ENCODE results near the gene OXA1L. TPM values are rescaled to one million over a fixed set of nuclear protein-coding genes. Genes with fewer than 3 reads are reported as not detected.

The OXA1L gene
- total and polyA plus RNA-seq, 2 of the 13 experiments (the other 11 are each of a cell fraction or from before 2014, with no cell fraction given) = 230 to 589 TPM

DNA sequence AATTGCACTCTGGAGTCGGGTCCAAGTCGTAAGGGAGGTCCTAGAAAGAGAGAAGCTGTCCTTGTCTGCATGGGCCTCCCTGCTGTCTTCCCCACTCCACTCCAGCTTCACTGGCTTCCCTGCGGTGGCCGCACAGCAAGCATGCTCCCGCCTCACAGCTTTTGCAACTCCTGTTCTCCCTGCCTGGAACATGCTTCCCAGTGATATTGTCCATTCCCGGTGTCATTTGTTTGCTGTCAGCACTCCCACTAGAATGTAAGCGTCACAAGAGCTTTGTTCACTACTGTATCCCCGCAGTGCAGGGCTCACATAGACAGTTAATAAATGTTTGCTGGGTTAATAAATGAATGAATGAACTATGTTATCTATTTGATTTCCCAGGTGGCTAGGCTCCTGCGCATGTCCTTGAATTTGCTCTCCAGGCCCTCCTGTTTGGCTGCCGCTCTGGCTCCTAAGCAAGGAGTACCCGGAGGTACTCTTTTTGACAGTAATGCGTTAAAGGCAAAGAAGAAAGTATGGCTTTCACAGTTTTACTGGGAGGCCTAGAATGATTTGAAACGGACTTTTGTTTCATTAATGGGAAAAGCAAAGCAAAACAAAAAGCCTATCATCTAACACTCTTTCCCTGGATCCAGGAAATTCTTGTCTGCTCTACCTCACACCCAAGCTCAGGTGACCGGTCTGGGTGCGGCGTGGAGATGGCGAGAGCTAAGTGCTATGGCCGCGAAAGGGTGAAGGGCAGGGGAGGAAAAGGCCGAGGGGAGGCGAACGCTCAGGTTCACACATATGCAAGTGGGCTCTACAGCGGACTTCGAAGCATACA, 54.9 kb downstream of the OXA1L start (continued):
- TF ChIP-seq, protein P1, sequence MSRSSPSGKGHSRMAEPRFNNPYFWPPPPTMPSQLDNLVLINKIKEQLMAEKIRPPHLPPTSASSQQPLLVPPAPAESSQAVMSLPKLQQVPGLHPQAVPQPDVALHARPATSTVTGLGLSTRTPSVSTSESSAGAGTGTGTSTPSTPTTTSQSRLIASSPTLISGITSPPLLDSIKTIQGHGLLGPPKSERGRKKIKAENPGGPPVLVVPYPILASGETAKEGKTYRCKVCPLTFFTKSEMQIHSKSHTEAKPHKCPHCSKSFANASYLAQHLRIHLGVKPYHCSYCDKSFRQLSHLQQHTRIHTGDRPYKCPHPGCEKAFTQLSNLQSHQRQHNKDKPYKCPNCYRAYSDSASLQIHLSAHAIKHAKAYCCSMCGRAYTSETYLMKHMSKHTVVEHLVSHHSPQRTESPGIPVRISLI (CRISPR knock-in tag; IDR thresholded peaks at IDR 0.05; ENCODE audit: borderline replicate concordance) = no peak; the same call in 1 of the 2 replicates
- peak; percentile 97 for TF ChIP-seq DNMT3B (CRISPR knock-in tag; conservative IDR thresholded peaks at IDR 0.05)
- peak; percentile 77; the same call in 1 of the 2 replicates for TF ChIP-seq ZNF878 (CRISPR knock-in tag; IDR thresholded peaks at IDR 0.05)
- TF ChIP-seq MED8 (CRISPR knock-in tag; IDR thresholded peaks at IDR 0.05; ENCODE audit: insufficient replicate concordance) = no peak
- TF ChIP-seq, protein P2, sequence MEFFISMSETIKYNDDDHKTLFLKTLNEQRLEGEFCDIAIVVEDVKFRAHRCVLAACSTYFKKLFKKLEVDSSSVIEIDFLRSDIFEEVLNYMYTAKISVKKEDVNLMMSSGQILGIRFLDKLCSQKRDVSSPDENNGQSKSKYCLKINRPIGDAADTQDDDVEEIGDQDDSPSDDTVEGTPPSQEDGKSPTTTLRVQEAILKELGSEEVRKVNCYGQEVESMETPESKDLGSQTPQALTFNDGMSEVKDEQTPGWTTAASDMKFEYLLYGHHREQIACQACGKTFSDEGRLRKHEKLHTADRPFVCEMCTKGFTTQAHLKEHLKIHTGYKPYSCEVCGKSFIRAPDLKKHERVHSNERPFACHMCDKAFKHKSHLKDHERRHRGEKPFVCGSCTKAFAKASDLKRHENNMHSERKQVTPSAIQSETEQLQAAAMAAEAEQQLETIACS (CRISPR knock-in tag; IDR thresholded peaks at IDR 0.05) = 0 out of 2 replicates have a peak, but pooled peaks have one; percentile 44
- TF ChIP-seq, protein P3, sequence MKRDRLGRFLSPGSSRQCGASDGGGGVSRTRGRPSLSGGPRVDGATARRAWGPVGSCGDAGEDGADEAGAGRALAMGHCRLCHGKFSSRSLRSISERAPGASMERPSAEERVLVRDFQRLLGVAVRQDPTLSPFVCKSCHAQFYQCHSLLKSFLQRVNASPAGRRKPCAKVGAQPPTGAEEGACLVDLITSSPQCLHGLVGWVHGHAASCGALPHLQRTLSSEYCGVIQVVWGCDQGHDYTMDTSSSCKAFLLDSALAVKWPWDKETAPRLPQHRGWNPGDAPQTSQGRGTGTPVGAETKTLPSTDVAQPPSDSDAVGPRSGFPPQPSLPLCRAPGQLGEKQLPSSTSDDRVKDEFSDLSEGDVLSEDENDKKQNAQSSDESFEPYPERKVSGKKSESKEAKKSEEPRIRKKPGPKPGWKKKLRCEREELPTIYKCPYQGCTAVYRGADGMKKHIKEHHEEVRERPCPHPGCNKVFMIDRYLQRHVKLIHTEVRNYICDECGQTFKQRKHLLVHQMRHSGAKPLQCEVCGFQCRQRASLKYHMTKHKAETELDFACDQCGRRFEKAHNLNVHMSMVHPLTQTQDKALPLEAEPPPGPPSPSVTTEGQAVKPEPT (CRISPR knock-in tag; IDR thresholded peaks at IDR 0.05; ENCODE audit: low read depth) = peak; percentile 96
- TF ChIP-seq ZNF136 (CRISPR knock-in tag; IDR thresholded peaks at IDR 0.05; ENCODE audit: low read depth) = no peak
- no peak for TF ChIP-seq SKI (IDR thresholded peaks at IDR 0.05; ENCODE audit: partially characterized antibody)
- TF ChIP-seq ZNF891 (CRISPR knock-in tag; IDR thresholded peaks at IDR 0.05) = peak; percentile 94; the same call in 1 of the 2 replicates
- TF ChIP-seq, protein P4, sequence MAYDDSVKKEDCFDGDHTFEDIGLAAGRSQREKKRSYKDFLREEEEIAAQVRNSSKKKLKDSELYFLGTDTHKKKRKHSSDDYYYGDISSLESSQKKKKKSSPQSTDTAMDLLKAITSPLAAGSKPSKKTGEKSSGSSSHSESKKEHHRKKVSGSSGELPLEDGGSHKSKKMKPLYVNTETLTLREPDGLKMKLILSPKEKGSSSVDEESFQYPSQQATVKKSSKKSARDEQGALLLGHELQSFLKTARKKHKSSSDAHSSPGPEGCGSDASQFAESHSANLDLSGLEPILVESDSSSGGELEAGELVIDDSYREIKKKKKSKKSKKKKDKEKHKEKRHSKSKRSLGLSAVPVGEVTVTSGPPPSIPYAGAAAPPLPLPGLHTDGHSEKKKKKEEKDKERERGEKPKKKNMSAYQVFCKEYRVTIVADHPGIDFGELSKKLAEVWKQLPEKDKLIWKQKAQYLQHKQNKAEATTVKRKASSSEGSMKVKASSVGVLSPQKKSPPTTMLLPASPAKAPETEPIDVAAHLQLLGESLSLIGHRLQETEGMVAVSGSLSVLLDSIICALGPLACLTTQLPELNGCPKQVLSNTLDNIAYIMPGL (CRISPR knock-in tag; IDR thresholded peaks at IDR 0.05; ENCODE audit: borderline replicate concordance in 1 of 2, low read depth in 1 of 2) = peak; percentile 71 to 89; a peak in 2 of 4 replicates
- peak; percentile 70; the same call in 1 of the 2 replicates for TF ChIP-seq KAT8 (CRISPR knock-in tag; IDR thresholded peaks at IDR 0.05)
- TF ChIP-seq XRCC5 (optimal IDR thresholded peaks at IDR 0.05; ENCODE audit: low read length) = no peak
- peak; percentile 73; the same call in 1 of the 2 replicates for TF ChIP-seq THAP11 (CRISPR knock-in tag; IDR thresholded peaks at IDR 0.05)
- TF ChIP-seq SOX5 (CRISPR knock-in tag; IDR thresholded peaks at IDR 0.05; ENCODE audit: borderline replicate concordance) = peak; percentile 79
- peak; percentile 35; the same call in 1 of the 2 replicates for TF ChIP-seq ZNF24 (IDR thresholded peaks at IDR 0.05)
- peak; percentile 95 for TF ChIP-seq ZBTB42 (CRISPR knock-in tag; IDR thresholded peaks at IDR 0.05)
- TF ChIP-seq, protein P5, sequence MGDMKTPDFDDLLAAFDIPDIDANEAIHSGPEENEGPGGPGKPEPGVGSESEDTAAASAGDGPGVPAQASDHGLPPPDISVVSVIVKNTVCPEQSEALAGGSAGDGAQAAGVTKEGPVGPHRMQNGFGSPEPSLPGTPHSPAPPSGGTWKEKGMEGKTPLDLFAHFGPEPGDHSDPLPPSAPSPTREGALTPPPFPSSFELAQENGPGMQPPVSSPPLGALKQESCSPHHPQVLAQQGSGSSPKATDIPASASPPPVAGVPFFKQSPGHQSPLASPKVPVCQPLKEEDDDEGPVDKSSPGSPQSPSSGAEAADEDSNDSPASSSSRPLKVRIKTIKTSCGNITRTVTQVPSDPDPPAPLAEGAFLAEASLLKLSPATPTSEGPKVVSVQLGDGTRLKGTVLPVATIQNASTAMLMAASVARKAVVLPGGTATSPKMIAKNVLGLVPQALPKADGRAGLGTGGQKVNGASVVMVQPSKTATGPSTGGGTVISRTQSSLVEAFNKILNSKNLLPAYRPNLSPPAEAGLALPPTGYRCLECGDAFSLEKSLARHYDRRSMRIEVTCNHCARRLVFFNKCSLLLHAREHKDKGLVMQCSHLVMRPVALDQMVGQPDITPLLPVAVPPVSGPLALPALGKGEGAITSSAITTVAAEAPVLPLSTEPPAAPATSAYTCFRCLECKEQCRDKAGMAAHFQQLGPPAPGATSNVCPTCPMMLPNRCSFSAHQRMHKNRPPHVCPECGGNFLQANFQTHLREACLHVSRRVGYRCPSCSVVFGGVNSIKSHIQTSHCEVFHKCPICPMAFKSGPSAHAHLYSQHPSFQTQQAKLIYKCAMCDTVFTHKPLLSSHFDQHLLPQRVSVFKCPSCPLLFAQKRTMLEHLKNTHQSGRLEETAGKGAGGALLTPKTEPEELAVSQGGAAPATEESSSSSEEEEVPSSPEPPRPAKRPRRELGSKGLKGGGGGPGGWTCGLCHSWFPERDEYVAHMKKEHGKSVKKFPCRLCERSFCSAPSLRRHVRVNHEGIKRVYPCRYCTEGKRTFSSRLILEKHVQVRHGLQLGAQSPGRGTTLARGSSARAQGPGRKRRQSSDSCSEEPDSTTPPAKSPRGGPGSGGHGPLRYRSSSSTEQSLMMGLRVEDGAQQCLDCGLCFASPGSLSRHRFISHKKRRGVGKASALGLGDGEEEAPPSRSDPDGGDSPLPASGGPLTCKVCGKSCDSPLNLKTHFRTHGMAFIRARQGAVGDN (CRISPR knock-in tag; IDR thresholded peaks at IDR 0.05) = peak; percentile 85
- TF ChIP-seq ZNF180 (CRISPR knock-in tag; IDR thresholded peaks at IDR 0.05; ENCODE audit: borderline replicate concordance, low read depth) = no peak

Measured in HepG2 (cell line).